HCT116 (cell line): ENCODE measurements around the gene CCDC159. TPM values are rescaled to one million over a fixed set of nuclear protein-coding genes. Genes with fewer than 3 reads are reported as not detected.
A peak's percentile ranks its signal among the peaks of the same experiment; 100 is the strongest.

Source experiments
- ATAC-seq: fragments of 200-7000 bp; cut with Tn5 transposase; 2 replicates; pipeline ENCODE4 v1.9.1; 2020; ENCODE audit warnings: mild to moderate bottlenecking, moderate library complexity
- BruUV-seq: library from RNA; stranded (reverse); fragments of 400-500 nt; replicated peaks from 2 replicates; lab custom pipeline; 2021; lab: Mats Ljungman, UMichigan
- CTCF ChIA-PET: fragments of 300-600 bp; sonication (Branson Sonifier 250); formaldehyde crosslinking; loops from one replicate; lab custom pipeline; 2021; ENCODE audit warnings: antibody characterized with exemption; lab: Charles Lee
- POLR2A ChIA-PET: fragments of 300-600, 350-600 bp; sonication (Branson Sonifier 250); formaldehyde crosslinking; loops from one replicate; lab custom pipeline; 2021; ENCODE audit warnings: antibody characterized with exemption; lab: Charles Lee
- RAD21 ChIA-PET, 2 experiments: fragments of 300-600 bp; sonication (Branson Sonifier 250); formaldehyde crosslinking; loops; one replicate each; lab custom pipeline; 2023; ENCODE audit warnings: low total read pairs in 2 of 2; ENCODE audit not compliant: uncharacterized antibody in 2 of 2, unreplicated experiment in 2 of 2, low non-redundant PET in 1 of 2; lab: Charles Lee
- DNase-seq: peaks from one replicate; pipeline ENCODE4 v3.0.0-alpha.2; 2010; ENCODE audit warnings: low read depth, low spot score
- H2AFZ ChIP-seq: fragments of 200-600 bp; shearing (Covaris generic), sonication (generic); 2 replicates; pipeline ENCODE4 v1.6.1; 2017; ENCODE audit warnings: low read depth, mixed run types, mixed read lengths, antibody characterized with exemption, low read length; ENCODE audit not compliant: poor library complexity, severe bottlenecking
- H3K27ac ChIP-seq: 2 replicates; pipeline ENCODE4 v1.5.1; 2012; ENCODE audit warnings: low read depth, low read length
- H3K27me3 ChIP-seq: fragments of 200-600 bp; sonication (generic); 2 replicates; pipeline ENCODE4 v1.6.1; 2016; ENCODE audit warnings: mixed run types, low read length, mixed read lengths; ENCODE audit not compliant: insufficient read depth
- H3K36me3 ChIP-seq, 2 experiments: fragments of 200-500 bp in 1 of 2; fragments of 200-600 bp in 1 of 2; sonication (Bioruptor generic) in 1 of 2; sonication (generic) in 1 of 2; 2 replicates each; pipeline versions ENCODE4 v1.5.1 to v1.6.1; 2014 to 2016; ENCODE audit warnings: low read length in 2 of 2, inconsistent platforms in 1 of 2, mixed read lengths in 1 of 2, mixed run types in 1 of 2; ENCODE audit not compliant: insufficient read depth in 2 of 2, control insufficient read depth in 1 of 2
- H3K4me1 ChIP-seq, 2 experiments: fragments of 200-600 bp in 1 of 2; sonication (generic) in 1 of 2; 2 replicates each; pipeline versions ENCODE4 v1.5.1 to v1.6.1; 2012 to 2017; ENCODE audit warnings: low read length in 2 of 2, inconsistent platforms in 1 of 2, mild to moderate bottlenecking in 1 of 2, mixed read lengths in 1 of 2, mixed run types in 1 of 2, moderate library complexity in 1 of 2; ENCODE audit not compliant: insufficient read depth in 2 of 2, control insufficient read depth in 1 of 2
- H3K4me2 ChIP-seq: fragments of 200-600 bp; sonication (generic); 2 replicates; pipeline ENCODE4 v1.6.1; 2017; ENCODE audit warnings: mixed run types, low read length, mixed read lengths
- H3K4me3 ChIP-seq, 2 experiments: fragments of 200-600 bp in 1 of 2; sonication (generic) in 1 of 2; replicated peaks in 1 of 2; 2 replicates each; pipeline ENCODE4 v1.5.1; 2011 to 2016; ENCODE audit warnings: low read length in 2 of 2, control low read depth in 1 of 2, low read depth in 1 of 2, mild to moderate bottlenecking in 1 of 2, mixed read lengths in 1 of 2, mixed run types in 1 of 2
- H3K79me2 ChIP-seq: fragments of 200-600 bp; sonication (generic); 2 replicates; pipeline ENCODE4 v1.6.1; 2017; ENCODE audit warnings: mild to moderate bottlenecking, mixed run types, low read length, moderate library complexity, mixed read lengths; ENCODE audit not compliant: insufficient read depth
- H3K9ac ChIP-seq: fragments of 200-600 bp; sonication (generic); 2 replicates; pipeline ENCODE4 v1.6.1; 2016; ENCODE audit warnings: low read length, mixed read lengths
- H3K9me2 ChIP-seq: fragments of 200-600 bp; sonication (generic), shearing (Covaris generic); 2 replicates; pipeline ENCODE4 v1.6.1; 2017; ENCODE audit warnings: mixed run types, mild to moderate bottlenecking, moderate library complexity; ENCODE audit not compliant: insufficient read depth
- H3K9me3 ChIP-seq, 2 experiments: fragments of 200-500 bp in 1 of 2; fragments of 200-600 bp in 1 of 2; sonication (Bioruptor generic) in 1 of 2; sonication (generic) in 1 of 2; 2 replicates each; pipeline ENCODE4 v1.6.1; 2014 to 2017; ENCODE audit warnings: low read length in 2 of 2, mixed read lengths in 2 of 2, inconsistent platforms in 1 of 2, low read depth in 1 of 2, mild to moderate bottlenecking in 1 of 2, mixed run types in 1 of 2, moderate library complexity in 1 of 2; ENCODE audit not compliant: control insufficient read depth in 1 of 2, insufficient read depth in 1 of 2
- H4K20me1 ChIP-seq: fragments of 200-600 bp; sonication (generic), shearing (Covaris generic); 2 replicates; pipeline ENCODE4 v1.6.1; 2017; ENCODE audit warnings: mixed run types, mild to moderate bottlenecking, moderate library complexity; ENCODE audit not compliant: insufficient read depth
- CBX3 ChIP-seq: IDR thresholded peaks from 2 replicates; pipeline ENCODE4 v1.6.1; 2012; ENCODE audit warnings: low read depth
- EZH2 ChIP-seq: fragments of 200-600 bp; sonication (generic); IDR thresholded peaks from 2 replicates; pipeline ENCODE4 v1.6.1; 2017; ENCODE audit warnings: antibody characterized with exemption, mixed run types
- EZH2phosphoT487 ChIP-seq: fragments of 200-600 bp; IDR thresholded peaks from 2 replicates; pipeline ENCODE4 v1.6.1; 2018; ENCODE audit warnings: antibody characterized with exemption, borderline replicate concordance
- FOSL1 ChIP-seq: IDR thresholded peaks from 2 replicates; pipeline ENCODE4 v1.6.1; 2012; ENCODE audit warnings: low read depth
- POLR2A ChIP-seq: IDR thresholded peaks from 2 replicates; pipeline ENCODE4 v1.7.0; 2011; ENCODE audit warnings: borderline replicate concordance; ENCODE audit not compliant: insufficient read depth, insufficient read length; ENCODE audit errors: extremely low read depth
- POLR2AphosphoS5 ChIP-seq: IDR thresholded peaks from 2 replicates; pipeline ENCODE4 v1.6.1; 2011; ENCODE audit warnings: mild to moderate bottlenecking, low read depth, low read length, moderate library complexity
- SIN3A ChIP-seq: IDR thresholded peaks from 2 replicates; pipeline ENCODE4 v1.6.1; 2012; ENCODE audit warnings: low read depth
- SP1 ChIP-seq: IDR thresholded peaks from 2 replicates; pipeline ENCODE4 v1.6.1; 2012; ENCODE audit warnings: low read depth
- TCF7L2 ChIP-seq: IDR thresholded peaks from 2 replicates; pipeline ENCODE4 v1.7.0; 2011; ENCODE audit warnings: borderline replicate concordance, inconsistent platforms; ENCODE audit not compliant: insufficient read depth, insufficient read length; ENCODE audit errors: extremely low read depth
- ZFX ChIP-seq: fragments of 450-650 bp; IDR thresholded peaks from 2 replicates; pipeline ENCODE4 v1.6.1; 2017
- intact Hi-C: fragments of 100-400 bp; cut with micrococcal nuclease; formaldehyde crosslinking; loops from 2 replicates; pipeline ENCODE4 v1.10.0; 2022
- total RNA-seq: library from RNA; stranded (reverse); gene quantifications from one replicate; pipeline ENCODE4 v1.2.1, GENCODE V29; 2021; ENCODE audit not compliant: unreplicated experiment
- TF ChIP-seq, protein P1 (sequence below), 3 experiments: fragments of 200-600 bp in 1 of 3; sonication (generic) in 1 of 3; IDR thresholded peaks in 2 of 3; conservative IDR thresholded peaks in 1 of 3; 2 replicates each; pipeline ENCODE4 v1.5.1; 2012 to 2017; ENCODE audit warnings: low read depth in 2 of 3, low read length in 2 of 3, antibody characterized with exemption in 1 of 3, borderline replicate concordance in 1 of 3, control low read depth in 1 of 3, mild to moderate bottlenecking in 1 of 3, mixed read lengths in 1 of 3, mixed run types in 1 of 3, moderate library complexity in 1 of 3; ENCODE audit not compliant: insufficient read depth in 1 of 3

CCDC159 gene
- total RNA-seq, 1 experiment from 2014 or later = 7.7 TPM

DNA sequence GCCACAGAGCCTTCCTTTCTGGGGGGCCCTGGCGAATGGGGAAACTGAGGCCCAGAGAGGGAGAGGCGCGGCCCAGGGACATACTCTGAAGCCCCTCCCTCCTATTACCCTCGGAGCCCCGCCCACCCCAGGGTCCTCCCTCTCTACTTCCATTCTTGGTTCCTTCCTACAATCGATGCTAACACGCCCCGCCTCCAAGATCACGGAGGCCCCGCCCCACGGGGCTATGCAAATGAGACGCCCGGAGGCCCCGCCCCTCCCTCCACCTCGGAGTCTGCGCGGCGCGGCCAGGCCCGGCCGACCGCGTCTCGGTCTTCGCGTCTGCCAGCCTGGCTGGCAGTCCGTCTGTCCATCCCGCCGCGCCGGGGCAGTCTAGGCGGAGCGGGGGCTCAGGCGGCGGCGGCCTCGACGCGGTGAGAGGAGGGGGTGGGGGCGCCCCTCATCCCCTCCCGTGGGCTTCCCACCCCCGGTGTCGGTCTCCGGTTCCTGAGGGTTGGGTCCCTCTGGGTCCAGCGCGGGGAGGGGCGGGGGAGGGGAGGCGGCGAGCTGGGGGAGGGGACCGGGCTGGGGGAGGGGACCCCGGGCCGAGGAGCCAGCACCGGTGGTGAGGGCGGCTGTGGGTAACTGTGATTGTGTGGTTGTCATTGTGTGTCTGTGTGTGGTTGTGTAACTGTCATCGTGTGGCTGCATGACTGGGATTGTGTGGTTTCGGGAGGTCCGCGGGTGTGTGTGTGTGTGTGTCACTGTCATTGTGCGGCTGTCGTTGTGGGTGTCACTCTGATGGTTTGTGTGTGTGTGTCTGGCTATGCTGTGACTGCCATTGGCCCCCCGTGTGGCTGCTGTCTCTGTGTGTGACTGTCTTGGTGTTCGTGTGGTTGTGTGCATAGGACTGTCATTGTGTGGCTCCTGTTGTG, 9.1 kb downstream of the CCDC159 start, which contains the start of gene PLPPR2:
PLPPR2 (plus strand) TSS at position 273 of the 914 bp plus-strand sequence. CDS start 2,242 bp downstream, outside the sequence.
- CTCF ChIA-PET = no interaction called here
- DNase-seq (peak; percentile 82), ATAC-seq (peak; percentile 98)
- no peaks in the 10 kb centered on the region for H3K27me3 ChIP-seq
- intact Hi-C loops = no loop called here
- H2AFZ ChIP-seq = no peak within 1 kb of the TSS
- peak within 1 kb of the TSS; percentile 86 for H3K4me2 ChIP-seq
- H4K20me1 ChIP-seq = no peaks in the 10 kb centered on the region
- peak within 1 kb of the TSS; percentile 53 to 65 for H3K4me3 ChIP-seq
- no peaks in the 10 kb centered on the region for H3K79me2 ChIP-seq
- POLR2A ChIA-PET = no interaction called here
- H3K27ac ChIP-seq = no peak within 1 kb of the TSS; the same call in 1 of the 2 replicates
- TF ChIP-seq SP1 = no peak
- no peak for TF ChIP-seq EZH2
- TF ChIP-seq, protein P1, sequence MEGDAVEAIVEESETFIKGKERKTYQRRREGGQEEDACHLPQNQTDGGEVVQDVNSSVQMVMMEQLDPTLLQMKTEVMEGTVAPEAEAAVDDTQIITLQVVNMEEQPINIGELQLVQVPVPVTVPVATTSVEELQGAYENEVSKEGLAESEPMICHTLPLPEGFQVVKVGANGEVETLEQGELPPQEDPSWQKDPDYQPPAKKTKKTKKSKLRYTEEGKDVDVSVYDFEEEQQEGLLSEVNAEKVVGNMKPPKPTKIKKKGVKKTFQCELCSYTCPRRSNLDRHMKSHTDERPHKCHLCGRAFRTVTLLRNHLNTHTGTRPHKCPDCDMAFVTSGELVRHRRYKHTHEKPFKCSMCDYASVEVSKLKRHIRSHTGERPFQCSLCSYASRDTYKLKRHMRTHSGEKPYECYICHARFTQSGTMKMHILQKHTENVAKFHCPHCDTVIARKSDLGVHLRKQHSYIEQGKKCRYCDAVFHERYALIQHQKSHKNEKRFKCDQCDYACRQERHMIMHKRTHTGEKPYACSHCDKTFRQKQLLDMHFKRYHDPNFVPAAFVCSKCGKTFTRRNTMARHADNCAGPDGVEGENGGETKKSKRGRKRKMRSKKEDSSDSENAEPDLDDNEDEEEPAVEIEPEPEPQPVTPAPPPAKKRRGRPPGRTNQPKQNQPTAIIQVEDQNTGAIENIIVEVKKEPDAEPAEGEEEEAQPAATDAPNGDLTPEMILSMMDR (IDR thresholded peaks at IDR 0.05 in 2 of 3, conservative IDR thresholded peaks at IDR 0.05 in 1 of 3; ENCODE audit: borderline replicate concordance in 1 of 3, insufficient read depth in 1 of 3, low read depth in 2 of 3, low read length in 2 of 3) = no peak
- no peak for TF ChIP-seq EZH2phosphoT487
- TF ChIP-seq POLR2A = peak; percentile 51
- TF ChIP-seq ZFX = peak; percentile 32; the same call in 1 of the 2 replicates
- TF ChIP-seq CBX3 = no peak
- TF ChIP-seq SIN3A = no peak
- peak; percentile 87 for TF ChIP-seq POLR2AphosphoS5
- TF ChIP-seq FOSL1 = no peak
- TF ChIP-seq TCF7L2 = no peak
- TF ChIP-seq, all 23 proteins: peak for 3
- H3K9ac ChIP-seq = peak within 1 kb of the TSS; percentile 63
- H3K9me3 ChIP-seq = no peaks in the 10 kb centered on the region
- H3K9me2 ChIP-seq = no peaks in the 10 kb centered on the region
- 0 out of 4 replicates have a peak, but pooled peaks cover 0 to 2% of the 10 kb centered on the region in 2 experiments for H3K36me3 ChIP-seq
- peaks cover 2 to 15% of the 10 kb centered on the region in 2 experiments; a peak in 3 of 4 replicates for H3K4me1 ChIP-seq
- RAD21 ChIA-PET = no interaction called here
- BruUV-seq = no TSS peak
